Measurements from ENCODE around the gene WBP1L. TPM values are rescaled to one million over a fixed set of nuclear protein-coding genes. Genes with fewer than 3 reads are reported as not detected.

The WBP1L gene
- total and polyA plus RNA-seq, 8 donors, result 15.1 to 140 (median 30.5) TPM

DNA sequence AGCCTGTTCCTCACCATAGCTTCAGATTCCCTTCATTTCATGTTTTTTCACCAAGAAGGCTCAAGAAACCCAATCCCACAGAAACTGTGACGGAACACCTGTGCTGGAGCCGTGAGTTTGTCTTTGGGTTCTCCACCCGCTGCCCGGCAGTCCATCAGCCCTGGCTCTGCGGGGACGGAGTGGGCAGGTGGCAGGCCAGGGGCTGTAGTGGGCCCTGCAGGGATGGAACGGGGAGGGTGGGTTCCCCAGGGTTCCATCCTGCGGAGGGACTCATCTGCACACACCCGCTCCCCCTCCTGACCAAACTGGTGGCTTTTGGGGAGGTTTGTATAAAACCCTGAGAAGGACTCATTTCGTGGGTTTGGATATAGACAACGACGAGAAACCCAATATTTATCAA is 78.5 kb downstream of the WBP1L start:
- Histone ChIP-seq H3K27ac (no peak overlapping the region), H3K4me1 (peaks cover 0 to 7% (median 2%) of the 10 kb centered on the region in 4 donors), H3K9me3 (no peaks in the 10 kb centered on the region), H3K36me3 (no peaks in the 10 kb centered on the region), H3K27me3 (no peaks in the 10 kb centered on the region), H3K4me3 (no peak overlapping the region)
- TF ChIP-seq POLR2AphosphoS5 (IDR thresholded peaks at IDR 0.05), result no peak
- TF ChIP-seq POLR2A (IDR thresholded peaks at IDR 0.05), result no peak
- TF ChIP-seq, protein P1, sequence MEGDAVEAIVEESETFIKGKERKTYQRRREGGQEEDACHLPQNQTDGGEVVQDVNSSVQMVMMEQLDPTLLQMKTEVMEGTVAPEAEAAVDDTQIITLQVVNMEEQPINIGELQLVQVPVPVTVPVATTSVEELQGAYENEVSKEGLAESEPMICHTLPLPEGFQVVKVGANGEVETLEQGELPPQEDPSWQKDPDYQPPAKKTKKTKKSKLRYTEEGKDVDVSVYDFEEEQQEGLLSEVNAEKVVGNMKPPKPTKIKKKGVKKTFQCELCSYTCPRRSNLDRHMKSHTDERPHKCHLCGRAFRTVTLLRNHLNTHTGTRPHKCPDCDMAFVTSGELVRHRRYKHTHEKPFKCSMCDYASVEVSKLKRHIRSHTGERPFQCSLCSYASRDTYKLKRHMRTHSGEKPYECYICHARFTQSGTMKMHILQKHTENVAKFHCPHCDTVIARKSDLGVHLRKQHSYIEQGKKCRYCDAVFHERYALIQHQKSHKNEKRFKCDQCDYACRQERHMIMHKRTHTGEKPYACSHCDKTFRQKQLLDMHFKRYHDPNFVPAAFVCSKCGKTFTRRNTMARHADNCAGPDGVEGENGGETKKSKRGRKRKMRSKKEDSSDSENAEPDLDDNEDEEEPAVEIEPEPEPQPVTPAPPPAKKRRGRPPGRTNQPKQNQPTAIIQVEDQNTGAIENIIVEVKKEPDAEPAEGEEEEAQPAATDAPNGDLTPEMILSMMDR (IDR thresholded peaks at IDR 0.05), result no peak
- no peak for TF ChIP-seq EP300 (IDR thresholded peaks at IDR 0.05)
- intact Hi-C loops (cut with DNase I; ENCODE audit: low total_unique reads), result loop anchor here (10.0 kb wide), 1 partner anchor 87 kb away; no protein-coding TSS in a partner anchor
- 90 to 91% (median 91%) methylated on average over 12 of the region's 12 CpGs for WGBS, 5 donors
- no peak for DNase-seq

- Histone ChIP-seq H3K27me3 (no peaks in the 10 kb centered on the region), H3K9me3 (no peaks in the 10 kb centered on the region), H3K27ac (no peak overlapping the region), H3K36me3 (no peaks in the 10 kb centered on the region), H3K4me3 (no peak overlapping the region), H3K4me1 (no peaks in the 10 kb centered on the region)
- intact Hi-C loops (cut with DNase I; ENCODE audit: low total_unique reads), result loop anchor here (10.0 kb wide), 1 partner anchor 90 kb away; no protein-coding TSS in a partner anchor
- TF ChIP-seq, protein P1 (IDR thresholded peaks at IDR 0.05), result no peak
- TF ChIP-seq POLR2A (IDR thresholded peaks at IDR 0.05) (no peak), POLR2AphosphoS5 (IDR thresholded peaks at IDR 0.05) (no peak)
- no peak for DNase-seq
- 88 to 93% (median 92%) methylated on average over 4 of the region's 4 CpGs for WGBS, 5 donors
These were observed 80.9 kb downstream of the WBP1L start for GRCh38 chr10:102824664-102825063.

DNA sequence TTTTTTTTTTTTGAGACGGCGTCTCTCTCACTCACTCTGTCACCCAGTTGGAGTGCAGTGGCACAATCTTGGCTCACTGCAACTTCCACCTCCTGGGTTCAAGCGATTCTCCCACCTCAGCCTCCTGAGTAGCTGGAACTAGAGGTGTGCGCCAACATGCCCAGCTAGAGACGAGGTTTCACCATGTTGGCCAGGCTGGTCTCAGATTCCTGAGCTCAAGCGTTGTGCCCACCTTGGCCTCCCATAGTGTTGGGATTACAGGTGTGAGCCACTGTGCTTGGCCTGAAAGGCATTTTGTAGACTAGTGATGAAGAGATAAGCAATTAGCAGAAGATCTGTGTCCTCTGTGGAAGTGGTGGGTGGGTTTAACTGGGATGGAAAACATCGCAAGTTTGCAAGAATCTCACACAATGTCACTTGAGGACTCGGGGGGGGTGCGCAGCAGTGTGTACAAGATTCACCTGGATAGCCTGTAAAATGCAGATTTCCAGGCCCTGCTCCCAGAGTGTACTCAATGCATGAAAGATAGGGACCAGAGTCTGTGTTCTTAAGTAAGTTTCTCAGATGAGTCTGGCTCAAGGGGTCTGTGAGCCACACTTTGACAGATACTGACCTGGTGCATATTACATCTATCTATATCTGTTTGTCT is 82.5 kb downstream of the WBP1L start:
- no peak overlapping the region for H3K27ac ChIP-seq
- no peak for DNase-seq
- TF ChIP-seq EP300 (IDR thresholded peaks at IDR 0.05), result no peak
- no peak for TF ChIP-seq POLR2AphosphoS5 (IDR thresholded peaks at IDR 0.05)
- no peak for TF ChIP-seq POLR2A (IDR thresholded peaks at IDR 0.05)
- TF ChIP-seq, protein P1 (IDR thresholded peaks at IDR 0.05), result no peak
- 90 to 96% (median 94%) methylated on average over 9 of the region's 9 CpGs for WGBS, 5 donors
- no peaks in the 10 kb centered on the region for H3K27me3 ChIP-seq
- H3K4me1 ChIP-seq, result no peaks in the 10 kb centered on the region
- intact Hi-C loops (cut with DNase I; ENCODE audit: low total_unique reads), result loop anchor here (10.0 kb wide), 1 partner anchor 91 kb away; no protein-coding TSS in a partner anchor
- H3K9me3 ChIP-seq, result no peaks in the 10 kb centered on the region
- no peak overlapping the region for H3K4me3 ChIP-seq
- no peaks in the 10 kb centered on the region for H3K36me3 ChIP-seq

- no peaks in the 10 kb centered on the region for H3K9me3 ChIP-seq
- 76 to 87% (median 85%) methylated on average over 5 of the region's 5 CpGs for WGBS, 5 donors
These were observed 83.8 kb downstream of the WBP1L start for GRCh38 chr10:102827597-102827975.

More at GRCh38 chr10:102827597-102827975, 83.8 kb downstream of the WBP1L start:
- no peak for TF ChIP-seq POLR2A (IDR thresholded peaks at IDR 0.05)
- TF ChIP-seq, protein P1 (IDR thresholded peaks at IDR 0.05), result no peak
- TF ChIP-seq EP300 (IDR thresholded peaks at IDR 0.05), result no peak
- TF ChIP-seq POLR2AphosphoS5 (IDR thresholded peaks at IDR 0.05), result no peak
- Histone ChIP-seq H3K36me3 (no peaks in the 10 kb centered on the region), H3K27ac (no peak overlapping the region), H3K4me1 (no peaks in the 10 kb centered on the region), H3K4me3 (no peak overlapping the region), H3K27me3 (no peaks in the 10 kb centered on the region)
- no peak for DNase-seq
- intact Hi-C loops (cut with DNase I; ENCODE audit: low total_unique reads), result loop anchor here (10.0 kb wide), 1 partner anchor 93 kb away; no protein-coding TSS in a partner anchor

Measured in stomach (tissue), 9 donors.